ENCODE measurements around the gene LRTM2. TPM values are rescaled to one million over a fixed set of nuclear protein-coding genes. Genes with fewer than 3 reads are reported as not detected.

The LRTM2 gene
- total RNA-seq, 2 donors from 2014 or later = not detected

DNA sequence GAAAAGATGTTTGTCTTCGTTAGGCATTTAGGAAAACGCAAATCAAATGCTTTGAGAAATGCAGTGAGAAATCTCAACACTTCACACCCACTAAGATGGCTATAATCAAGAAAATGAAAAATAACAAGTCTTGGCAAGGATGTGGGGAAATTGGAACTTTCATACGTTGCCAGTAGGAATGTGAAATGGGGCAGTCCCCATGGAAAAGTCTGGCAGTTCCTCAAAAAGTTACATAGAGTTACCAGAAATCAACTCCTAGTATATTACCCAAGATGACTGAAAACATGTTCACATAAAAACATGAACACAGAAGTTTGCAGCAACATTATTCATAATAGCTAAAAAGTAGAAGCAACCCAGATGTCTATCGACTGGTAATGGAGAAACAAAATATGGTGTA lies 41.5 kb upstream of the LRTM2 start:
- ATAC-seq (no peak), DNase-seq (no peak)
- TF ChIP-seq, protein P1, sequence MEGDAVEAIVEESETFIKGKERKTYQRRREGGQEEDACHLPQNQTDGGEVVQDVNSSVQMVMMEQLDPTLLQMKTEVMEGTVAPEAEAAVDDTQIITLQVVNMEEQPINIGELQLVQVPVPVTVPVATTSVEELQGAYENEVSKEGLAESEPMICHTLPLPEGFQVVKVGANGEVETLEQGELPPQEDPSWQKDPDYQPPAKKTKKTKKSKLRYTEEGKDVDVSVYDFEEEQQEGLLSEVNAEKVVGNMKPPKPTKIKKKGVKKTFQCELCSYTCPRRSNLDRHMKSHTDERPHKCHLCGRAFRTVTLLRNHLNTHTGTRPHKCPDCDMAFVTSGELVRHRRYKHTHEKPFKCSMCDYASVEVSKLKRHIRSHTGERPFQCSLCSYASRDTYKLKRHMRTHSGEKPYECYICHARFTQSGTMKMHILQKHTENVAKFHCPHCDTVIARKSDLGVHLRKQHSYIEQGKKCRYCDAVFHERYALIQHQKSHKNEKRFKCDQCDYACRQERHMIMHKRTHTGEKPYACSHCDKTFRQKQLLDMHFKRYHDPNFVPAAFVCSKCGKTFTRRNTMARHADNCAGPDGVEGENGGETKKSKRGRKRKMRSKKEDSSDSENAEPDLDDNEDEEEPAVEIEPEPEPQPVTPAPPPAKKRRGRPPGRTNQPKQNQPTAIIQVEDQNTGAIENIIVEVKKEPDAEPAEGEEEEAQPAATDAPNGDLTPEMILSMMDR (IDR thresholded peaks at IDR 0.05) = no peak
- no peak for TF ChIP-seq POLR2A (IDR thresholded peaks at IDR 0.05)
- peaks cover 0 to 7% of the 10 kb centered on the region in 2 donors for H3K36me3 ChIP-seq (replicated peaks in 1 of 2; ENCODE audit: insufficient read depth in 1 of 2, low read depth in 2 of 2)
- intact Hi-C loops (cut with DNase I) = no loop called here
- WGBS, 2 donors = 85 to 90% methylated on average over 4 of the region's 4 CpGs
- no peaks in the 10 kb centered on the region for H3K27me3 ChIP-seq
- H3K4me1 ChIP-seq = no peaks in the 10 kb centered on the region
- H3K4me3 ChIP-seq = no peak overlapping the region
- no peaks in the 10 kb centered on the region for H3K9me3 ChIP-seq
- no peak overlapping the region for H3K27ac ChIP-seq

DNA sequence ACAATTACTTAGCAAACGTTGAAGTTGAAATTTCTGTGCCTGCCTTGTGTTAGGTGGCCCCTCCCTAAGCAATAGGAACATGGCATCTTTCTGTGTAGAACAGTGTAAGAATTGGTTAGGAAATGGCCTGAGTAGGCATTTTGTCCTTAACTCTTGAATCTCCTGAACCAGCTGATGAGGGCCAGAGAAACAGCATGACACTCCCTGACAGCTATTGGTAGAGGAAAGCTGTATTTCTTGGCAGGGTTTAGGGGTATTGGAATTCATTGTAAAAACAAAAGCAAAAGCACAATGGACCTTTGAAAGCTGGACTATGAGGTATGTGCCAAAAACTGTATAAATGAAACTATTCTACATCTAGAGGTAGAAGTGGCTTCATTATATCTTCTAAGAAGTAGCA lies 40.6 kb upstream of the LRTM2 start:
- no peaks in the 10 kb centered on the region for H3K27me3 ChIP-seq
- H3K4me3 ChIP-seq = no peak overlapping the region
- no peak for TF ChIP-seq POLR2A (IDR thresholded peaks at IDR 0.05)
- TF ChIP-seq, protein P1 (IDR thresholded peaks at IDR 0.05) = no peak
- H3K27ac ChIP-seq = no peak overlapping the region
- no peak for DNase-seq
- H3K36me3 ChIP-seq (replicated peaks in 1 of 2; ENCODE audit: insufficient read depth in 1 of 2, low read depth in 2 of 2) = peaks cover 0 to 7% of the 10 kb centered on the region in 2 donors
- H3K4me1 ChIP-seq = no peaks in the 10 kb centered on the region
- WGBS, 2 donors = 27 to 42% methylated on average over 1 of the region's 1 CpG
- no peaks in the 10 kb centered on the region for H3K9me3 ChIP-seq
- ATAC-seq = peak; percentile 24
- intact Hi-C loops (cut with DNase I) = no loop called here

DNA sequence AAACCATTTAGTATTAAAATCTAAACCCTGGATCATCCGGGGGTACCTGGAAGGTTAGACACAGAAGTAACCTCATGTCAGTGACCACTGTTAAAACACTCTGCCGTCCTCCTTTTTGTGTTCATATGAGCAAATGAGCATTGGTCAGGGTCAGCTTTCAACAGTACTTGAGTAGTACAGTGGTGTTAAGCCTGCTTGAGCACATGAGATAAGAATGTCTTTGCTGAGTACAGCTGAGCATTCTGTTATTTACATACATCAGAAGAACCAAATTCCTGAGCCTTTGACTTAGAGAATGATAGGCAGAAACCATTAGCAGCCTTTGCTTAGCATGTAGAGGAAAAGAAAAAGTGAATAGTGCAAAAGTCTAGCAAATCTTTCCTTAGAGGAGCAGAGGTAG lies 38.6 kb upstream of the LRTM2 start:
- H3K4me1 ChIP-seq = no peaks in the 10 kb centered on the region
- H3K9me3 ChIP-seq = no peaks in the 10 kb centered on the region
- H3K27me3 ChIP-seq = no peaks in the 10 kb centered on the region
- H3K36me3 ChIP-seq (replicated peaks in 1 of 2; ENCODE audit: insufficient read depth in 1 of 2, low read depth in 2 of 2) = peaks cover 0 to 9% of the 10 kb centered on the region in 2 donors
- H3K27ac ChIP-seq = no peak overlapping the region
- no peak overlapping the region for H3K4me3 ChIP-seq
- intact Hi-C loops (cut with DNase I) = no loop called here
- TF ChIP-seq, protein P1 (IDR thresholded peaks at IDR 0.05) = no peak
- no peak for TF ChIP-seq POLR2A (IDR thresholded peaks at IDR 0.05)
- WGBS, 2 donors = 27% methylated on average over 2 of the region's 2 CpGs
- DNase-seq (no peak), ATAC-seq (no peak)

DNA sequence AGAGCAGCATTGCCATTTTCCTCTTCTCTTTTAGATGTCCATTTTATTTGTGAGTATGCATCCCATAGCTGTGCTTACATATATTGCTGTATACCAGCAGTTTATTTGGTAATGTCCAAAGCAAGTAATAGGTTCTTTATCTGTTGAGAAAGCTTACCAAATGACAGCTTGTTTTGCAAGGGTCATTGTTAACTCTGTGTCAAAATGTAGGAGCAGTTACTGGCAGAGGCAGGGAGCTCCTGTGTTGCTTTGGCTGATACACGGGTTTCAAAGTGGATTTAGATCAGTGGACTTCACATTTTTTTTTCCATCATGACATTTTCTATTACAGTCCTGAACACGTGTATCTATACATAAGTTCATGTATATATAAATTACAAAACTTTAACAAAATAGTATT lies 38.1 kb upstream of the LRTM2 start:
- Histone ChIP-seq H3K36me3 (replicated peaks in 1 of 2; ENCODE audit: insufficient read depth in 1 of 2, low read depth in 2 of 2) (peaks cover 0 to 9% of the 10 kb centered on the region in 2 donors), H3K4me3 (no peak overlapping the region), H3K9me3 (no peaks in the 10 kb centered on the region), H3K27me3 (no peaks in the 10 kb centered on the region), H3K4me1 (no peaks in the 10 kb centered on the region), H3K27ac (no peak overlapping the region)
- ATAC-seq (no peak), DNase-seq (no peak)
- no peak for TF ChIP-seq POLR2A (IDR thresholded peaks at IDR 0.05)
- TF ChIP-seq, protein P1 (IDR thresholded peaks at IDR 0.05) = no peak
- 57 to 61% methylated on average over 2 of the region's 2 CpGs for WGBS, 2 donors
- intact Hi-C loops (cut with DNase I) = no loop called here

DNA sequence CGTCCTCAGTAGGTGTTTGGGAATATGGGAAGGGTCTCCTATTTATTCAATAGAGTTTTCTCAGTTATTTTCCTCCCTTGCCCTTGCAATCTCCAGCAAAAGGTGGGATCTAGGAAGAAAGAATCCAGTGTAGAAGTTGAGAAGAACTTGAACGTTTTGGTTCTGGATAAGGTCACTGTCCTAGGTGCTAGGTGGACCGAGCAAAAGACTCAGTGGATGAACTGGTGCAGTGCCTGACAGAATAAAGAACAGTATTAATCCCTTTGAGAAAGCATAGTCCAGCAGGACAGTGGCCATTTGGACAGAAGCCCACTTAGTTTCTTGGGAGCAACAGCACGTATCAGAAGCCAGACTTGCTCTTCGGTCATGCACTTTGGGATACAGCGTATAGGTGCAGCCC lies 32.7 kb upstream of the LRTM2 start:
- no peak overlapping the region for H3K27ac ChIP-seq
- no peak for DNase-seq
- H3K4me1 ChIP-seq = peaks cover 3% of the 10 kb centered on the region
- no peaks in the 10 kb centered on the region for H3K27me3 ChIP-seq
- intact Hi-C loops (cut with DNase I) = no loop called here
- no peak overlapping the region for H3K4me3 ChIP-seq
- TF ChIP-seq, protein P1 (IDR thresholded peaks at IDR 0.05) = no peak
- TF ChIP-seq POLR2A (IDR thresholded peaks at IDR 0.05) = no peak
- peaks cover 0 to 5% of the 10 kb centered on the region in 2 donors for H3K36me3 ChIP-seq (replicated peaks in 1 of 2; ENCODE audit: insufficient read depth in 1 of 2, low read depth in 2 of 2)
- 67 to 82% methylated on average over 5 to 6 of the region's 6 CpGs for WGBS, 2 donors
- ATAC-seq = no peak
- H3K9me3 ChIP-seq = no peaks in the 10 kb centered on the region

Measured in body of pancreas (tissue), 4 donors.